RPMI7951 (cell line): ENCODE measurements around the gene DCTN3. TPM values are rescaled to one million over a fixed set of nuclear protein-coding genes. Genes with fewer than 3 reads are reported as not detected.

Source experiments
- DNase-seq: peaks from one replicate; pipeline ENCODE4 v3.0.0-alpha.2; 2012; ENCODE audit warnings: low read depth
- total RNA-seq: library from RNA; depleted of rRNA; stranded (reverse); fragments of >200 nt; shearing (Covaris generic); gene quantifications from 2 replicates; pipeline ENCODE4 v1.2.3, GENCODE V29; 2014

DCTN3 gene
- total RNA-seq, 1 experiment from 2014 or later: 217 TPM

DNA sequence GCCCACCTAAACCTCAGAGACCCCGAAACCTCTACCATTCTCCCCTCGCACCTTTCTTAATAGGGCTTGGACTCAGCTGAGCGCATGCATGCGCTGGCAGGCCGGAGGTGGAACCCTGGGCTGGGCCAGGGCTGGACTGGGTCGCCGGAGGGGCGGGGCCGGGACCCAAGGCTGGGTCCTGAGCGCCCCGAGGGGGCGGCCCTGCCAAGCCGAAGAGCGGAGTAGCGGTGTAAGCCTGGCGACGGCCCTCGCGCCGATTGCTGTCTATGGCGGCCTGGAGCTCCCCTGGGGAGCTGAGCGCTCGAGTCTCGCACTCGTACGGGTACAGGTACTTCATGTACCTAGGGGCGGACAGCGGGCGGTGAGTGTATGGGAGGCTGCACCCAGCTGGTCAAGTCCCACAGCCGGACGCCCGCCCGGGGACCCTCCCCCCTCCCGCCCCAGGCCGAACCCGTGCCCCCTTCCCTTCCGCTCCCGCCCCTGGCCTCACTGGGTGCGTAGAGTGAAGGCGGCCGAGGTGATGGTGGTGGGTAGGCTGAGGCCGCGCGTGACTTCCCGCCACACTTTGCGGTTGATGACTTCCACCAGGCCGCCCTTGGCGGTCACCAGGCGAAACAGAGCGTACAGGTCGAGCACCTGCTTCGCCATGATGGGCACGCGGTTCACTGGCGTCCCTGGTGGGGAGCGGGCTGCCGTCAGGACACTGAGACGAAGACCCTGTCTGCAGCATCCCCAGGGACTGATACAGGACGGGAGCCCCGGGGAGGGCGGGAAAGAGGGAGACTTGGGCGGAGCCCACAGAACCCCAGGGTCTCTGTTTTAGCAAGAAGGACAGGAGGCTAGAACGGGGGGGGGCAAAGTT, 3.3 kb upstream of the DCTN3 start:
- DNase-seq: no peak

DNA sequence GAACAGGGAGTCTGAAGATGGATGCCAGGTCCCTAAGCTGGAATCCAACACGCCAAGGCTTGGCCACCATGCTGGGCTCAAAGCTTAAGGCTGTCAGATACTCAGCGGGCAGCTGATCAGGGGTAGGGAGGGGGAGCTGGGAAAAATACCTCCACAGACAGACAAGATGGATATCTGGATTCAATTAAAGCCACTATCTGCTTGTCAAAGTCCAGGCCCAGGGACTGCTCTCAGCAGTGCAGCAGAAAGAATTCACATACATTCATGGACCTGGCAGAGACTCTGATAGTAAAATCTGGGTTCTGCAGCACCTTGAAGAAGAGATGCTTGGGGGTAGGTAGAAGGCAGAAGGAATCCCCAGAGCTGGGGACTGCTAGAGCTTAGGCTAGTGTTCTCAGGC, 5.2 kb downstream of the DCTN3 start:
- DNase-seq: no peak

GRCh38 chr9:34612788-34613390, 7.4 kb downstream of the DCTN3 start:
- peak; percentile 72 for DNase-seq

DNA sequence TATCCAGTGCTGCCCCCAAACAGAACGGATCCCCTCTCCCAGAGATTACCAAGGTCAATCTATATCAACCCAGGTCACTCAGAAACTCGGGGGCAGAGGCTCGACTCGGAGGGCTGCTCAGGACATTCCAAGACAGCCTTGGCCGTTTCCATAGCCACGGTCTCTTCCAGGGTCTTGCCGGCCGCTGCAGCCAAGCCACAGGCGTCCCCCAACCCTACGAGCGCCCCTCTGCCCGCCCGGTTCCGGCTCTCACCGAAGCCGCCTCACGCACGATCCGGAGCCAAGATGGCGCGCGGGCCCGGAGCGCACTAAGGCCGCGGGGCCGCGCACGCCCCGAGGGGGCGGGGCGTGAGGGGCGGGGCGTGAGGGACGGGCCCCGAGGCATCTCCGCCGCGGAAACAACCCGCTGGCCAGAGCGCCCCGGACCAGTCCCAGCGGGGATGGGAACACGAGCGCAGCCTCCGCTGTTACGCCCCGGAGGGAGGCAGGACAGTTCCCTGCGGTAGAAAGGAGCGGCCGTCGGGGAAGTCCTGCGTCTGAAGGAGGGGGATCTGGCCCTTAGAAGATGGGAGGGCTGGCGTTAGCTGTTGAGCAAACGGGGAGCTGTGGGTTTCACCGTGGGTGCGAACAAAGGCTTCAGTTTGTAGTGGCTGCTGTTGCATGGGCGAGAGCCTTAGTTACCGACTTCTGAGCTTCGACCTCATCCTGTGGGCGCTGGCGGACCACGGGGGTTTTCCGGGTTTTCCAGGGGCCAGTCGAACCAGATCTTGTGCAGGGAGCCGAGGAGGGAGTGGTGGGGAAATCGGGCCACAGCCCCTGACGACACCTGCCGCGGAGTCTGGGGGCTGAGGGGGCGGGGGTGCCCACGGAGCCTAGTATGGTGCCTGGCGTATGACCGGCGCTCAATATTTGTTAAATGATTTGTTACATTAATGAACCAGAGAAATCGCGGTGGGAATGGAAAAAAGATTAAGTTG, 8.2 kb downstream of the DCTN3 start, which contains the start of gene RPP25L:
Gene RPP25L, minus strand, starts transcription at position 287 of the 977 bp plus-strand sequence. CDS start 801 bp downstream, outside the sequence.
- DNase-seq: peak; percentile 81

DNA sequence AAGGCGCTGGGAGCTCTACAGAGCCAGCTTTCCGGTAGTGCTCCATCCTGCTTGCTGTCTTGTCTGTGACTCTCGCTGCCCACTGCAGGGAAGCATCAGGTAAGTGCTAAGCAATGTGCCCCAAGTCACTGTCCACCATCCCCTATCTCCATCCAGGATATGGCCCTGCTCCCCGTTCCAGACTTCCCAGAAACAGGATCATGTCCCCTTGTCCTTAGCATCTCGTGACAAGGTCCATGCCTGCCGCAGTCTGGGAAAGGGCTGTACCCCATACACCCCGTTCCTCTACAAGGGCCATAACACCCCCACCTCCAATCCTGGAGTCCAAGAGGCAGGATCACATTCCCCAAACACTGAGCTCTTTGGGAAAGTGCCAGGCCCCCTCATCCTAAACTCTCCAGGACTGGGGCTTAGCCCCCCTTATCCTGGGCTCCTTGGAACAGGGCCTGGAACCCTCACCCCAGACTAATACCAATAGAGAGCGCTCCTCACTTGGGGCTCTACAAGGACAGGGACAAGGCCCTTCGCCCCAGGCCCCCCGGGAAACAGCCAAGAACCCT, 9.0 kb downstream of the DCTN3 start:
- no peak for DNase-seq

DNA sequence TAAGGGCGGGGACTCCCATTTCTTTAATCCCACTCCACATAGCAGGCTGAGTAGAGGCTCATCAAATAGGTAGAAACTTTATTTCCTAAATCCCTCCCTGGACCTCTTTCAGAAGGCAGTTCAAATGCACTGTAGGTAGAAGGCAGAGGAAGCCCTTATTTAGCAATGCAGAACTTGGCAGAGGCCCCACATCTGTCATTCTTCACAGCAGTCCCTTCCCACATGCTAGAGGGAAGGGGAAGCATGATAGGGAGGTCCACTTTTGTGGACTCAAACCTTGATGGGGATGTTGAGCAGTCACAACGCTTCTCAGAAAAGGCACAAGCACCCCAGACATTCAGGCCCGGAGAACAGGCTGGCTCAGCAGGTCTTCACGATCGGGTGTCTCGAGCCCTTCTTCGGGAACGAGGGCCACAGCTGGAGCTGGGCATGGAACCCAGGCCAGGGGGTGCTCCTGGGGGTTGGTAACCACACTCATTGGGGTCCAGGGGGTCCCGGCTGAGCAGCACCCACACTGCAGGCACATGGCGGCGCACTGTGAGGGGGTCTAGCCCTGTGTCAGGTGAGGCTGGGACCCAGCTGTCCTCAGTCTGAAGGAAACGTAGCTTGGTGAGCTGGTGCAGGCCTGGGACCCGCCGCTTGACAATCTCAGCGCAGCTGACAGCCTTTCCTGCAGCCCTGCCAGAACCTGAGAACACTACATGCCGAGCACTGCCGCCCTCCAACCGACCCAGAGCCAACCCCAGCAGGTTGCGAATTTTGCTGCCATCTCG, 9.7 kb downstream of the DCTN3 start:
- DNase-seq: no peak

GRCh38 chr9:34607331-34607730, 13.0 kb downstream of the DCTN3 start:
- no peak for DNase-seq

DNA sequence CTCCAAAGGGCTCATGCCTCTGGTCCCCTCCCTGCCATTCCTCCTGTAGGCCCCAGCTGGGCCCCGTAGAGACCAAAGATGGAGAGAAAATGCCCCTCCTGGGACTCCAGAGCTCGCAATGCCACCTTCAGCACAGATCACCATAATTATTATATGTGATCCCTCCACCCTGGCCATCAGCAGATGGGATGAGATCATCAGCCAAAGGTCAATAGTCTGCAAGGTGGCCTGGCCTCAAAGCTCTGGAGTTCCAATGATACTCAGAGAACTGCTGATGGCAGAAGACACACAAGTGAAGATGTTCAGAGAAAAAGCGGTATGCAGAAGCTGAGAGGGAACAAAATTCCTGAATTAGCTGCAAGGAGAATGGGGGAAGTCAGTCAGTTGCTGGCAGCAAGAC, 13.4 kb downstream of the DCTN3 start:
- DNase-seq: no peak

DNA sequence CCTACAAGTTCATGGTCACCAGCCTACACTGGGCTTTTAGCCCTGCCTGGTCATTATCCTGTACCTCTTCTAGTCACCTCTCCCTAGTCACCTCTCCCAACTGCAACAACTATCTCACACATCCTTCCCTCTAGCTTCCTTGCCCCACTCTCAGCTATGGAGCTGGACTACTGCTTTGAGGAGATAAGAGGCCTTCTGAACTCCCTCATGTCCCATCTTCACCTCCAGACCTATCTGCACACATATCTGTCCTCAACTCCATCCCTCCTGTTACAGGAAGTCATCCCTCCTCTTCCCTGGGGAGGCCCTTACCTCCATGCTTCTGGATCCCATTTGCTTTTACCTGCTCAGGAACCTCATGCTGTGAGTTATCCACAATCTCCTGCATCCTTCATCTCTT, 14.1 kb downstream of the DCTN3 start:
- no peak for DNase-seq

DNA sequence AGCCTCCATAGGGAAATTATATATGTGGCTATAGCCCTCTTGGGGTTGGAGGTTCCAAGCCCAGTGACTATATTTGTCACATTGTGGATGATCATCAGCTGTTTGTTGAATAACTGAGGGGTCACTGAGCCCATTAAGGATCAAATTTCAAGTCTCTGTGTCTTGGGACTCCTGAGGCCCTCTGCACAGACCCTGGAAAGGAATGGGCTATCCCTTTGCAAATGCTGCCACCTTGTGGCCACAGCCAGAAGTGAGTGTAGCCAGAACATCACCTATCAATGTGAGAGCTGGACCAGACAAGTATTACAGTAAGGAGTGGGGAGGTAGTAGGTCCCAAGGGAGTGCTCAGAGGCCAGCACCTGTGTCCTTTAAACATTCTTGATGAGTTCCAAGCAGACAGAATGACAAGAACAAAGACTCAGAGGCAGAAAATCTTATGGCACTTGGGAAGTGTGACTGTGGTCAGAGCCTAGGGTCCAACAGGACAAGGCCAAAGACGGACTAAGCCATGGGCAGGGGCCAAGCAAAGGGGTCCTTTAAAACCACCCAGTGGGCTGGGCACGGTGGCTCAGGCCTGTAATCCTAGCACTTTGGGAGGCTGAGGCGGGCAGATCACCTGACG, 16.6 kb downstream of the DCTN3 start:
- DNase-seq: peak; percentile 60

DNA sequence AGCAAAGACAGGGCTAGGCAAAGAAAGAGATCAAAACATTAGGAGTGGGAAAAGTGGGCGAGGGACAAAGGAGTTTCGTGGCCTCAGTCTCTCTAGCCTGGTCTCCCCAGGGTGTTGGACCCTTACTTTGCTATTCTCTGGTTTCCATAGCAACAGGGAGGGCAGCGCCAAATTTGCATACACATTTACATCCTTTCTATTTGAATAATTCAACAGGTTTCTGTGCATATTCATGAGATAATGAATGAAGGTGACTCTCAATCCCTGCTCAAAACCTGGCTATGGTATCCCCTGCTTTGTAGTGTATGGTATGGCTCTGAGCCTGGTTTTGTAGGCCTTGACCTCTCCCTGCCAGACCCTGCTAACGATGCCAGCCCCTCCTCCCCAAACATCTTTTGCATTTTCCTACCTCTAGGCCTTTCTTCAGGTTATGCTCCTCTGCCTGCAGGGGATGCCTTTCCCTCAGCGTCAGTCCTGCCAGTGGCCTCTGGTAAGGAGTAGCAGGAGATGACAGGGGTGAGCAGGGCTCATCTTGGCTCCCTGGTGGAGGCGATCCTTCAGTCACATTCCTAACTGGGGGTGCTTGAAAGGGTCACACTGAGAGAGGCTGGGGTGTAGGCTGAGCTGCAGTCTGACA, 18.2 kb downstream of the DCTN3 start:
- no peak for DNase-seq

DNA sequence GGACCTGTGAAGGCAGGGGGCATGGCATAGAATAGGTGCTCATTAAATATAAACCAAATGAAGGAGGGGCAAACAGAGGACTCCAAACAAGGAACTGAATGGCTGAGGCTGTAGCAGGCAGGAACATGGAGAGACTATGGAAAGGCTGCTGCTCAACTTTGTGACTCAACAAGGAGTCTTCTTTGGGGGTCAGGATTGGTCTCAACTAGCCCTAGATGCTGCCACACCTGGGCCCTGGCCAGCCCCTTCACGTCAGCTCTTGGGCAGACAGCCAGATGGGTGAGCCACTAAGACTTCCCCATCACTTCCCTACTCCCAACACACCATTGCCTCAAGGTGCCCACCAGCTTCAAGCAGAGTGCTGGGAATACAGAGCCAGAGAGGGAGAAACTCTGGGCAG, 19.4 kb downstream of the DCTN3 start:
- DNase-seq: no peak

- DNase-seq: no peak
Measured at GRCh38 chr9:34599546-34599945, 20.7 kb downstream of the DCTN3 start.

- no peak for DNase-seq
Measured at GRCh38 chr9:34594177-34594576, 26.1 kb downstream of the DCTN3 start.

- peak; percentile 8 for DNase-seq
Measured at GRCh38 chr9:34592895-34593601, 27.2 kb downstream of the DCTN3 start.

DNA sequence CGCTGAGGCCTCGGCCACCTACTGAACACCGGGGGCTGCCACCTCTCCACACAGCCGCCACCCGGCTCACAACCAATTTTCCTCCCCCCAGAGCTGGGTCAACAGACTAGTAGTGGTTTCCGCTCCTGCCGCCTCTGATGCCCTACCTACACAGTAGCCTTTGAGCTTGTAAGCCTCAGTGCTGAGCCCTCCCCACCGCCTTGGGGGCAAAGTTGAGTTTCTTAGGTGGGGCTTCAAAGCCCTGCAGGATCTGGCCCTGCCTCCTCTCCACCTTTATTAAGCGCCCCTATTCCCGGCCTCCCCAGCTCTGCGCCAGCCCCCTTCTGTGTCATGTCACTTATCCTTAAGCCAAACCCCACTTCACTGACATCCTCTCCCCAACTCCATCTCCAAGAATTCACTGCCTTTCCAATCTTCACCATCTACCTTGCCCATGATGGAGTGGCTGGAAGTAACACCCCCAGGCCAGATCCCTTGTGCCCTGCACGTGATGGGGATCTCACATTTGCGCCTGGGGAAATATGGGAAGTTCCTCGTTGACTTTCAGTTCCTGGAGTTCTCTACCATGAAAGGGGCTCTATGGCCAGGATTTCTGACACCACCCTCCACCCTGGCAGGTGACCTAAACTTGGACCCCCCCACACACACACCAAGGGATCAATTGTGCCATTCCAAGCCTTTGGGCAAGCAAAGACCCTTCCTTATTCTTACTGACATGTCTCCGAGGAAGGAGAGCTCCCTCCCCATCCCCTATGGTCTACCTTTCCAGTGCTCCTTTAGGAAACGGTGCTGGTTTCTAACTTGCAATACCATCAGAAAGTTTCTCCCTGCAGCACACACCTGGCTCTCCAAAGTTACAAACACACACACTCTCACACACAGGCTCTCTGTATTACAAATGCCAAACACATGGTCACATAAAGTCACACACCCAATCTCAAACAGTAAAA, 28.1 kb downstream of the DCTN3 start:
- DNase-seq: no peak

DNA sequence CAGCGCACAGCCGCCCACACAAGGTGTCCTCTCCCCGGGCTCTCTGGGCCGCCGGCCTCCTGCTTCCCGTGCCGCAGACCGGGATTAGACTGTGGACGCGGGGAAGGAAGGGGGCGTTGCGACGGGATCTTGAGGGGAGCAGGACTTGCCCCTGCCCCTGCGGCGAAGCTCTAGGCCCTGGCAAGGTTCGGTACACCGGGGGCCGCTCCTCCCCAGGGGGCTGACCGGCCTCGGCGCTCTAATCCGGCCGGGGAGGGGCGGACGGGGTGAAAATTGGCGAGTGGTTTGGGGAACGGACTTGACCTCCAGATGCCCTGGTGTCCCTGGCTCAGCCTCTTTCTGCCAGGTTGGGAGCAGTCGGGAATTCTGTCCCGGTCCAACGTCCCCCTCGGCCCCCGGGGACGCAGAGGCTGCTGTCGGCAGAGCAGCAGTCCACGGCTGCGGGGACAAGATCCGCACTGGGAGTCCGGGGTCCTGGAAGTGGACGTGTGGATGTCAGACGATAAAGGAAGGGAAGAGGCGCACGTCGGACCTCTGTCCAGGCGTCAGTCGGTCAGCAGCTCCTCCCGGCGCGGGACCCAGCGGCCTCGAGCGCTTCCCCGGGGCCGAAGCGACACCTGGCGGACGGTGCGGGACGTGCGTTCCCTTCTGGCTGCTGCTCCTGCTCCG, 28.9 kb downstream of the DCTN3 start:
- DNase-seq: peak; percentile 56
